Trophoblast cell (in vitro differentiated cells and primary cell): Measurements from ENCODE around the gene SEPTIN10.
A peak's percentile ranks its signal among the peaks of the same experiment; 100 is the strongest.

Experiments used
- DNase-seq, 2 donors: peaks; one replicate each; pipeline ENCODE4 v3.0.0-alpha.2; 2016
- H2AFZ ChIP-seq: 2 replicates; pipeline ENCODE4 v1.6.1; 2013; ENCODE audit warnings: low read length, moderate library complexity, mild to moderate bottlenecking; ENCODE audit not compliant: insufficient read depth, poor library complexity
- H2AK5ac ChIP-seq: 2 replicates; pipeline ENCODE4 v1.6.1; 2013; ENCODE audit warnings: mild to moderate bottlenecking, low read length
- H2BK120ac ChIP-seq: 2 replicates; pipeline ENCODE4 v1.6.1; 2013; ENCODE audit warnings: low read length, mild to moderate bottlenecking, moderate library complexity; ENCODE audit not compliant: insufficient read depth, poor library complexity
- H2BK12ac ChIP-seq: 2 replicates; pipeline ENCODE4 v1.6.1; 2013; ENCODE audit warnings: mild to moderate bottlenecking, low read length, moderate library complexity
- H2BK5ac ChIP-seq: 2 replicates; pipeline ENCODE4 v1.6.1; 2013; ENCODE audit warnings: low read length, low read depth, moderate library complexity, mild to moderate bottlenecking; ENCODE audit not compliant: poor library complexity
- H3K14ac ChIP-seq: 2 replicates; pipeline ENCODE4 v1.6.1; 2013; ENCODE audit warnings: mild to moderate bottlenecking, low read length
- H3K18ac ChIP-seq: 2 replicates; pipeline ENCODE4 v1.6.1; 2013; ENCODE audit warnings: mild to moderate bottlenecking, low read length
- H3K23ac ChIP-seq: 2 replicates; pipeline ENCODE4 v1.6.1; 2013; ENCODE audit warnings: low read length
- H3K27ac ChIP-seq: 2 replicates; pipeline ENCODE4 v1.5.1; 2013; ENCODE audit warnings: low read depth, mild to moderate bottlenecking, inconsistent platforms, low read length, moderate library complexity
- H3K27me3 ChIP-seq: 2 replicates; pipeline ENCODE4 v1.6.1; 2013; ENCODE audit warnings: inconsistent platforms, mild to moderate bottlenecking, low read length, moderate library complexity; ENCODE audit not compliant: insufficient read depth
- H3K36me3 ChIP-seq, 2 experiments: 1 replicate in 1 of 2; 2 replicates in 1 of 2; pipeline ENCODE4 v1.6.1; 2013; ENCODE audit warnings: low read length in 2 of 2, mild to moderate bottlenecking in 2 of 2, moderate library complexity in 1 of 2; ENCODE audit not compliant: insufficient read depth in 2 of 2, control insufficient read depth in 1 of 2
- H3K4ac ChIP-seq: 2 replicates; pipeline ENCODE4 v1.6.1; 2013; ENCODE audit warnings: low read depth, mild to moderate bottlenecking, low read length, moderate library complexity
- H3K4me1 ChIP-seq, 2 experiments: 1 replicate in 1 of 2; 2 replicates in 1 of 2; pipeline ENCODE4 v1.6.1; 2013; ENCODE audit warnings: low read length in 2 of 2, mild to moderate bottlenecking in 2 of 2, moderate library complexity in 1 of 2; ENCODE audit not compliant: insufficient read depth in 2 of 2, control insufficient read depth in 1 of 2
- H3K4me2 ChIP-seq: 2 replicates; pipeline ENCODE4 v1.6.1; 2013; ENCODE audit warnings: inconsistent platforms, mild to moderate bottlenecking, low read length, moderate library complexity
- H3K4me3 ChIP-seq: 2 replicates; pipeline ENCODE4 v1.5.1; 2013; ENCODE audit warnings: mild to moderate bottlenecking, low read depth, low read length, inconsistent platforms
- H3K79me1 ChIP-seq: one replicate; pipeline ENCODE4 v1.6.1; 2013; ENCODE audit warnings: low read length
- H3K79me2 ChIP-seq: 2 replicates; pipeline ENCODE4 v1.6.1; 2013; ENCODE audit warnings: low read length, mild to moderate bottlenecking; ENCODE audit not compliant: control insufficient read depth, insufficient read depth, poor library complexity
- H3K9ac ChIP-seq: 2 replicates; pipeline ENCODE4 v1.6.1; 2013; ENCODE audit warnings: mild to moderate bottlenecking, low read length
- H3K9me3 ChIP-seq: 2 replicates; pipeline ENCODE4 v1.6.1; 2013; ENCODE audit warnings: low read depth, mild to moderate bottlenecking, control low read depth, inconsistent platforms, low read length; ENCODE audit not compliant: insufficient read depth
- H4K12ac ChIP-seq: 2 replicates; pipeline ENCODE4 v1.6.1; 2013; ENCODE audit warnings: low read depth, mild to moderate bottlenecking, low read length, moderate library complexity
- H4K8ac ChIP-seq: 2 replicates; pipeline ENCODE4 v1.6.1; 2013; ENCODE audit warnings: low read depth, mild to moderate bottlenecking, low read length, moderate library complexity
- H4K91ac ChIP-seq: one replicate; pipeline ENCODE4 v1.6.1; 2013; ENCODE audit warnings: low read depth, mild to moderate bottlenecking, low read length, moderate library complexity
- WGBS: extraction: QIAGEN DNeasy Blood & Tissue Kit; methylation state at CpG from one replicate; pipeline ENCODE4 v1.1.7; 2013; ENCODE audit warnings: missing lambda C conversion rate; ENCODE audit not compliant: insufficient read length, insufficient coverage; ENCODE audit errors: extremely low coverage; 5-methylcytosine and 5-hydroxymethylcytosine counted together

Gene SEPTIN10

GRCh38 chr2:109529532-109530449 is 84.0 kb downstream of the SEPTIN10 start:
- H3K36me3 ChIP-seq: no peaks in the 10 kb centered on the region
- no peak overlapping the region for H3K9ac ChIP-seq
- peak overlapping the region; percentile 42 for H4K91ac ChIP-seq
- H3K27ac ChIP-seq: no peak overlapping the region
- H3K4me2 ChIP-seq: no peak overlapping the region
- H4K8ac ChIP-seq: no peak overlapping the region
- no peak for DNase-seq
- H2AFZ ChIP-seq: no peak overlapping the region
- no peak overlapping the region for H3K14ac ChIP-seq
- no peaks in the 10 kb centered on the region for H3K27me3 ChIP-seq
- peaks cover 2% of the 10 kb centered on the region for H3K79me1 ChIP-seq
- H3K18ac ChIP-seq: no peak overlapping the region
- H3K4ac ChIP-seq: no peak overlapping the region
- no peak overlapping the region for H2BK120ac ChIP-seq
- H3K23ac ChIP-seq: no peak overlapping the region
- peak overlapping the region; percentile 11 for H2BK5ac ChIP-seq
- H2AK5ac ChIP-seq: no peak overlapping the region
- peaks cover 14 to 21% of the 10 kb centered on the region in 2 experiments for H3K4me1 ChIP-seq
- H3K79me2 ChIP-seq: no peaks in the 10 kb centered on the region
- H4K12ac ChIP-seq: no peak overlapping the region
- no CpG with 5 or more reads among the region's 16 CpGs for WGBS
- H3K4me3 ChIP-seq: no peak overlapping the region
- peaks cover 3% of the 10 kb centered on the region for H3K9me3 ChIP-seq
- H2BK12ac ChIP-seq: no peak overlapping the region

- Histone ChIP-seq H3K4me2 (no peak overlapping the region), H3K14ac (no peak overlapping the region), H3K4me3 (no peak overlapping the region), H3K27me3 (no peaks in the 10 kb centered on the region), H3K4me1 (peaks cover 13 to 20% of the 10 kb centered on the region in 2 experiments), H2AK5ac (no peak overlapping the region), H3K9ac (no peak overlapping the region), H2AFZ (no peak overlapping the region), H3K36me3 (no peaks in the 10 kb centered on the region), H2BK120ac (no peak overlapping the region), H3K79me1 (peaks cover 2% of the 10 kb centered on the region), H3K18ac (no peak overlapping the region), H4K12ac (no peak overlapping the region), H4K91ac (peak overlapping the region; percentile 42), H3K27ac (no peak overlapping the region), H2BK5ac (no peak overlapping the region), H3K79me2 (no peaks in the 10 kb centered on the region), H3K4ac (no peak overlapping the region), H3K23ac (no peak overlapping the region), H4K8ac (no peak overlapping the region), H2BK12ac (no peak overlapping the region), H3K9me3 (peaks cover 3% of the 10 kb centered on the region)
- WGBS: no CpG with 5 or more reads among the region's 21 CpGs
- peak; percentile 93 to 96 for DNase-seq
Measured at GRCh38 chr2:109528811-109529501, 84.8 kb downstream of the SEPTIN10 start.

GRCh38 chr2:109527846-109528705 is 85.7 kb downstream of the SEPTIN10 start:
- Histone ChIP-seq H4K91ac (peak overlapping the region; percentile 20), H3K9ac (no peak overlapping the region), H3K27me3 (no peaks in the 10 kb centered on the region), H2BK5ac (no peak overlapping the region), H2BK12ac (no peak overlapping the region), H3K79me1 (peaks cover 2% of the 10 kb centered on the region), H2BK120ac (no peak overlapping the region), H3K4me3 (no peak overlapping the region), H3K18ac (no peak overlapping the region), H2AFZ (no peak overlapping the region), H3K23ac (no peak overlapping the region), H4K8ac (no peak overlapping the region), H3K14ac (no peak overlapping the region), H3K36me3 (no peaks in the 10 kb centered on the region), H3K9me3 (peaks cover 3% of the 10 kb centered on the region), H4K12ac (no peak overlapping the region), H3K27ac (no peak overlapping the region), H3K79me2 (no peaks in the 10 kb centered on the region), H2AK5ac (no peak overlapping the region), H3K4me2 (no peak overlapping the region), H3K4ac (no peak overlapping the region), H3K4me1 (peaks cover 11 to 20% of the 10 kb centered on the region in 2 experiments)
- peak; percentile 89 to 92 for DNase-seq
- no CpG with 5 or more reads among the region's 16 CpGs for WGBS

- Histone ChIP-seq H3K79me1 (peaks cover 2% of the 10 kb centered on the region), H3K27me3 (no peaks in the 10 kb centered on the region), H4K12ac (no peak overlapping the region), H3K27ac (no peak overlapping the region), H3K36me3 (no peaks in the 10 kb centered on the region), H2BK120ac (no peak overlapping the region), H3K14ac (no peak overlapping the region), H3K79me2 (no peaks in the 10 kb centered on the region), H2BK12ac (no peak overlapping the region), H3K4me3 (no peak overlapping the region), H3K4me2 (no peak overlapping the region), H3K4me1 (peaks cover 11 to 20% of the 10 kb centered on the region in 2 experiments), H3K9me3 (peaks cover 3% of the 10 kb centered on the region), H4K91ac (no peak overlapping the region), H3K4ac (no peak overlapping the region), H4K8ac (no peak overlapping the region), H2AK5ac (no peak overlapping the region), H3K9ac (no peak overlapping the region), H3K18ac (no peak overlapping the region), H3K23ac (no peak overlapping the region), H2BK5ac (no peak overlapping the region), H2AFZ (no peak overlapping the region)
- no CpG with 5 or more reads among the region's 6 CpGs for WGBS
- no peak for DNase-seq
Measured at GRCh38 chr2:109527079-109527478, 86.7 kb downstream of the SEPTIN10 start.
